Heart left ventricle (tissue), 13 donors: Measurements from ENCODE around the gene TGIF1.

Source experiments
- CTCF ChIP-seq, 12 donors: fragments of 200-600 bp; sonication (generic) in 4 of 12; IDR thresholded peaks; one replicate each; pipeline versions ENCODE4 v1.5.0 to v1.8.0; 2018 to 2022; ENCODE audit warnings: antibody characterized with exemption in 12 of 12, mild to moderate bottlenecking in 5 of 12
- POLR2A ChIP-seq, 2 donors: fragments of 450-650 bp; IDR thresholded peaks; one replicate each; pipeline ENCODE4 v1.6.1; 2017; ENCODE audit warnings: antibody characterized with exemption in 2 of 2, mild to moderate bottlenecking in 2 of 2, moderate library complexity in 2 of 2
- donor health status: ischemic (EF 13 %, LVEDD 7.1; RV severe dilation, severe dysfunction).
- donor health status: DM: no; HTN: yes; CAD: no.
- donor health status: DM: no; HTN: no; CAD: no.
- donor health status: ischemic (EF 25% LVEDD 6.9; RV normal size, moderate dysfunction).
- donor health status: ischemic (EF 25% LVEDD 5.7; RV mildly dilated, moderate dysfunction).
- donor health status: ischemic (EF 35%, LVEDD 5.7; RV mildly dilated, moderate dysfunction).
- donor health status: nonischemic (EF 11% LVEDD 7.7; RV severe dilation, severe dysfunction).
- donor health status: DM: yes; HTN: yes; CAD: no.
- donor health status: PGD.
- donor health status: ischemic (EF 29% LVEDD 5.4; RV normal size, mild dysfunction).
- donor health status: nonischemic (EF 23%, LVEDD 6.1; RV moderate dilation, normal function).

GRCh38 chr18:3472681-3473544, 22.9 kb downstream of the TGIF1 start:
- no peak for TF ChIP-seq POLR2A (IDR thresholded peaks at IDR 0.05)
- no peak for TF ChIP-seq CTCF (IDR thresholded peaks at IDR 0.05)
